MM.1S (cell line): ENCODE results near the gene FXYD4.

ENCODE experiments used
- DNase-seq: peaks from one replicate; pipeline ENCODE4 v3.0.0-alpha.2; 2015
- H2AFZ ChIP-seq: fragments of 300-600 bp; sonication (generic); 2 replicates; pipeline ENCODE4 v1.6.0; 2016; ENCODE audit warnings: antibody characterized with exemption, low read length
- H3F3A ChIP-seq: fragments of 300-600 bp; sonication (generic); 2 replicates; pipeline ENCODE4 v1.6.1; 2016; ENCODE audit warnings: mild to moderate bottlenecking, antibody characterized with exemption, low read length, moderate library complexity, mixed read lengths; ENCODE audit not compliant: insufficient read depth
- H3K27ac ChIP-seq: fragments of 300-600 bp; sonication (generic); 2 replicates; pipeline ENCODE4 v1.5.1; 2016; ENCODE audit warnings: mild to moderate bottlenecking, low read length
- H3K27me3 ChIP-seq: fragments of 300-600 bp; sonication (generic); replicated peaks from 2 replicates; pipeline ENCODE4 v1.6.0; 2016; ENCODE audit warnings: low read length; ENCODE audit not compliant: insufficient read depth
- H3K36me3 ChIP-seq: fragments of 300-600 bp; sonication (generic); replicated peaks from 2 replicates; pipeline ENCODE4 v1.6.1; 2016; ENCODE audit warnings: mild to moderate bottlenecking, low read length, mixed read lengths; ENCODE audit not compliant: insufficient read depth
- H3K4me1 ChIP-seq: fragments of 300-600 bp; sonication (generic); 2 replicates; pipeline ENCODE4 v1.6.1; 2016; ENCODE audit warnings: low read length, mixed read lengths
- H3K4me2 ChIP-seq: fragments of 300-600 bp; sonication (generic); 2 replicates; pipeline ENCODE4 v1.6.0; 2016; ENCODE audit warnings: low read depth, low read length
- H3K4me3 ChIP-seq: fragments of 300-600 bp; sonication (generic); 2 replicates; pipeline ENCODE4 v1.5.1; 2016; ENCODE audit warnings: low read length, mixed read lengths
- H3K79me2 ChIP-seq: fragments of 300-600 bp; sonication (generic); 2 replicates; pipeline ENCODE4 v1.6.1; 2016; ENCODE audit warnings: mixed run types, low read length, mixed read lengths
- H3K9ac ChIP-seq: fragments of 300-600 bp; sonication (generic); 2 replicates; pipeline ENCODE4 v1.6.1; 2016; ENCODE audit warnings: low read length, mixed read lengths
- H3K9me2 ChIP-seq: fragments of 300-600 bp; sonication (generic); replicated peaks from 2 replicates; pipeline ENCODE4 v1.6.1; 2016; ENCODE audit warnings: mild to moderate bottlenecking, low read length, mixed read lengths; ENCODE audit not compliant: insufficient read depth
- H3K9me3 ChIP-seq: fragments of 300-600 bp; sonication (generic); replicated peaks from 2 replicates; pipeline ENCODE4 v1.6.1; 2016; ENCODE audit warnings: mild to moderate bottlenecking, low read length, mixed read lengths; ENCODE audit not compliant: insufficient read depth
- H4K20me1 ChIP-seq: fragments of 300-600 bp; sonication (generic); 2 replicates; pipeline ENCODE4 v1.6.1; 2016; ENCODE audit warnings: mild to moderate bottlenecking, low read length, moderate library complexity, mixed read lengths; ENCODE audit not compliant: insufficient read depth
- CTCF ChIP-seq: fragments of 300-600 bp; sonication (generic); IDR thresholded peaks from 2 replicates; pipeline ENCODE4 v1.5.1; 2016; ENCODE audit warnings: antibody characterized with exemption, low read length, mixed read lengths
- EZH2 ChIP-seq: fragments of 300-600 bp; sonication (generic); optimal IDR thresholded peaks from 2 replicates; pipeline ENCODE3; 2017; ENCODE audit warnings: low read depth, mild to moderate bottlenecking, antibody characterized with exemption, low read length, mixed read lengths
- EZH2phosphoT487 ChIP-seq: fragments of 300-600 bp; sonication (generic); IDR thresholded peaks from 2 replicates; pipeline ENCODE4 v1.6.1; 2018; ENCODE audit warnings: antibody characterized with exemption, low read length

Gene FXYD4

DNA sequence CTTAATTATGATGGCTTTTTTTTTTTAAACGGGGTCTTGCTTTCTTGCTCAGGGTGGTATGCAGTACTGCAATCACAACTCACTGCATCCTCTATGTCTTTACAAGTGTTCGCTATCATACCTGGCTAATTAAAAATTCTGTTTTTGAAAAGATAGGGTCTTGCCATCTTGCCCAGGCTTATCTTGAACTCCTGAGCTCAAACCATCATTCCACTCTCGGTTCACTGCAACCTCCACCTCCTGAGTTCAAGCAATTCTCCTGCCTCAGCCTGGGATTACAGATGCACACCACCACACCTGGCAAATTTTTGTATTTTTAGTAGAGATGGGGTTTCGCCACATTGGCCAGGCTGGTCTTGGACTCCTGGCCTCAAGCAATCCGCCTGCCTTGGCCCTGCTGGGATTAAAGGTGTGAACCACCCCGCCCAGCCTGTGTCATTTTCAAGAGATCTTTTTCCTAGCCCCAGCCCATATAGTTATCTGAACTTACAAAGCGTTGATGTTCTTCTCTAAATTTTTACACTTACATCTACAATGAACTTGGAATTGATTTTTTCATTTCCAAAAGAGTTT lies 31.5 kb downstream of the FXYD4 start:
- H4K20me1 ChIP-seq = peaks cover 55% of the 10 kb centered on the region

DNA sequence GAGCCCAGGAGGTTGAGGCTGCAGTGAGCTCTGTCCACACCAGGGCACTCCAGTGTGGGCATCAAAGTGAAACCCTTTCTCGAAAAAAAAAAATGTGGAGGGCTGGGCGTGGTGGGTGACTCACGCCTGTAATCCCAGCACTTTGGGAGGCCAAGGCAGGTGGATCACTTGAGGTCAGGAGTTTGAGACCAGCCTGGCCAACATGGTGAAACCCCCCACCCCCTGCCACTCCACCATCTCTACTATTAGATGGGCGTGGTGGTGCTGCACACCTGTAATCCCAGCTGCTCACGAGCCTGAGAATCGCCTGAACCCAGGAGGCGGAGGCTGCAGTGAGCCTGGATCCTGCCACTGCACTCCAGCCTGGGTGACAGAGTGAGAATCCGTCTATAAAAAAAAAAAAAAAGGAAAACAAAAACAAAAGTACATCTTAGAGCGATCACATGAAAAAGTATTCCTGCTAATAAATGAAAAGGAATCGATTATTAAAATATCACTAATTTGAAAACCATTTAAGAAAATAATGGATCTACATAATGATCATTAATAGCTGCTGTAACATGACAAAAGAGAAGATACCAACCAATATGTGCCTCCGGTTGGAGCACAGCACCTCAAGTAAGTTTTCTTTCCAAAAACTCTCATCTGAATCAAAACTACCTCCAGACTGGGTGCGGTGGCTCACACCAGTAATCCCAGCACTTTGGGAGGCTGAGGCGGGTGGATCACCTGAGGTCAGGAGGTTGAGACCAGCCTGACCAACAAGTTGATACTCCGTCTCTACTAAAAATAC lies 32.7 kb downstream of the FXYD4 start:
- Histone ChIP-seq H3K9me3 (no peaks in the 10 kb centered on the region), H3K4me2 (peak overlapping the region; percentile 91; the same call in 1 of the 2 replicates), H2AFZ (no peak overlapping the region), H3K79me2 (peaks cover 98% of the 10 kb centered on the region), H3K4me1 (peaks cover 47% of the 10 kb centered on the region), H3K4me3 (peak overlapping the region; percentile 91), H3K9me2 (no peaks in the 10 kb centered on the region), H3K9ac (peak overlapping the region; percentile 100), H3K27ac (peak overlapping the region; percentile 100), H4K20me1 (peaks cover 55% of the 10 kb centered on the region), H3K27me3 (no peaks in the 10 kb centered on the region), H3K36me3 (peaks cover 3% of the 10 kb centered on the region; the same call in 1 of the 2 replicates), H3F3A (peaks cover 83% of the 10 kb centered on the region)
- TF ChIP-seq EZH2phosphoT487 (no peak), EZH2 (no peak), CTCF (no peak)
- peak; percentile 21 for DNase-seq

More for the DNA sequence above, 31.5 kb downstream of the FXYD4 start:
- H3K36me3 ChIP-seq = peaks cover 3% of the 10 kb centered on the region; the same call in 1 of the 2 replicates
- no peaks in the 10 kb centered on the region for H3K9me2 ChIP-seq
- H2AFZ ChIP-seq = no peak overlapping the region
- H3K79me2 ChIP-seq = peaks cover 99% of the 10 kb centered on the region
- peak overlapping the region; percentile 91; the same call in 1 of the 2 replicates for H3K4me2 ChIP-seq
- H3F3A ChIP-seq = peaks cover 89% of the 10 kb centered on the region
- no peak overlapping the region for H3K9ac ChIP-seq
- no peaks in the 10 kb centered on the region for H3K27me3 ChIP-seq
- DNase-seq = no peak
- no peaks in the 10 kb centered on the region for H3K9me3 ChIP-seq
- TF ChIP-seq EZH2 (no peak), CTCF (no peak), EZH2phosphoT487 (no peak)
- peaks cover 54% of the 10 kb centered on the region for H3K4me1 ChIP-seq
- no peak overlapping the region for H3K4me3 ChIP-seq
- peak overlapping the region; percentile 100; the same call in 1 of the 2 replicates for H3K27ac ChIP-seq

DNA sequence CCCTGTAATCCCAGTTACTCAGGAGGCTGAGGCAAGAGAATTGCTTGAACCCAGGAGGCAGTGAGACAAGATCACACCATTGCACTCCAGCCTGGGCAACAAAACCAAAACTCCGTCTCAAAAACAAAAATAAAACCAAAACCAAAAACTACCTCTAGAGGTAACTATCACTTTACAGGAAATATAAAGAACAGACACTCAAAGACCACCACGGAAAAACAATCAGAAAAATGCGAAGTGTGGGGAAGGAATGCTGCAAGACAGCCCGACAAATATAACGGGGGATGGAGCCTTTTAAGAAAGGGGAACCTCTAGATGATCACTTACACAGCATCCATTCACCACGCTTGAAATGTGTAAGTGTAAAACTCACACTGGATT lies 33.3 kb downstream of the FXYD4 start:
- Histone ChIP-seq H3K4me3 (peak overlapping the region; percentile 91), H3K36me3 (peaks cover 3% of the 10 kb centered on the region; the same call in 1 of the 2 replicates)

More for the DNA sequence above, 33.3 kb downstream of the FXYD4 start:
- Histone ChIP-seq H3K9me3 (no peaks in the 10 kb centered on the region), H3K4me2 (peak overlapping the region; percentile 91), H3K4me1 (peaks cover 41% of the 10 kb centered on the region), H3K79me2 (peaks cover 92% of the 10 kb centered on the region), H3K27ac (peak overlapping the region; percentile 100), H3K9me2 (no peaks in the 10 kb centered on the region), H3F3A (peaks cover 81% of the 10 kb centered on the region), H3K27me3 (no peaks in the 10 kb centered on the region), H4K20me1 (peaks cover 51% of the 10 kb centered on the region), H3K9ac (peak overlapping the region; percentile 100), H2AFZ (no peak overlapping the region)
- TF ChIP-seq EZH2 (no peak), CTCF (no peak), EZH2phosphoT487 (no peak)
- peak; percentile 66 for DNase-seq
